ENCODE results near the gene MOGAT1. TPM values are rescaled to one million over a fixed set of nuclear protein-coding genes. Genes with fewer than 3 reads are reported as not detected.

Gene MOGAT1
- total RNA-seq, 1 experiment from 2014 or later: not detected

GRCh38 chr2:222622910-222623309, 48.5 kb upstream of the MOGAT1 start:
- Histone ChIP-seq H3K4me1 (ENCODE audit: insufficient read depth, low read length) (no peaks in the 10 kb centered on the region), H3K79me1 (ENCODE audit: insufficient read depth, low read depth, low read length, poor library complexity, severe bottlenecking) (no peaks in the 10 kb centered on the region), H2BK5ac (ENCODE audit: insufficient read length, low read length) (no peak overlapping the region), H3K18ac (ENCODE audit: insufficient read length, low read depth, low read length) (no peak overlapping the region), H3T11ph (ENCODE audit: low read length) (no peak overlapping the region), H2BK12ac (ENCODE audit: insufficient read length, low read depth, low read length) (no peak overlapping the region), H2BK20ac (ENCODE audit: low read depth, low read length, poor library complexity, severe bottlenecking) (no peak overlapping the region), H3K23me2 (ENCODE audit: insufficient read length, low read depth, low read length, poor library complexity, severe bottlenecking) (no peaks in the 10 kb centered on the region), H2AK5ac (ENCODE audit: insufficient read length, low read length) (no peak overlapping the region), H3K9me3 (ENCODE audit: control insufficient read depth, low read depth, low read length) (no peaks in the 10 kb centered on the region), H2AFZ (ENCODE audit: low read length) (no peak overlapping the region), H4K8ac (replicated peaks; ENCODE audit: insufficient read length, low read depth, low read length) (no peak overlapping the region), H3K56ac (ENCODE audit: insufficient read length, low read depth, low read length) (no peak overlapping the region), H2BK15ac (ENCODE audit: low read depth, low read length) (no peak overlapping the region), H3K23ac (ENCODE audit: insufficient read length, low read depth, low read length) (no peak overlapping the region), H3K4ac (ENCODE audit: low read depth, low read length) (no peak overlapping the region), H4K91ac (ENCODE audit: insufficient read length, low read depth, low read length) (no peak overlapping the region), H4K20me1 (ENCODE audit: control insufficient read depth, insufficient read depth, insufficient read length) (no peaks in the 10 kb centered on the region), H4K5ac (ENCODE audit: insufficient read length, low read depth, low read length) (no peak overlapping the region), H3K4me2 (ENCODE audit: insufficient read depth, insufficient read length, low read length) (no peak overlapping the region), H2BK120ac (ENCODE audit: low read depth, low read length, poor library complexity, severe bottlenecking) (no peak overlapping the region), H3K14ac (ENCODE audit: insufficient read depth, low read length) (no peak overlapping the region), H3K27me3 (ENCODE audit: insufficient read depth, low read length) (no peaks in the 10 kb centered on the region), H3K79me2 (ENCODE audit: insufficient read depth, low read length) (no peaks in the 10 kb centered on the region), H3K9ac (ENCODE audit: extremely low read depth, insufficient read length, low read length) (no peak overlapping the region), H3K27ac (ENCODE audit: insufficient read length, low read depth, low read length) (no peak overlapping the region)
- H3K4me1 Mint-ChIP-seq: no peaks in the 10 kb centered on the region
- peaks cover 14 to 72% (median 59%) of the 10 kb centered on the region in 3 experiments; a peak in 6 of 7 replicates for H3K36me3 Mint-ChIP-seq (ENCODE audit: insufficient read depth in 1 of 3, low read depth in 3 of 3)
- TF ChIP-seq CTCF (conservative IDR thresholded peaks at IDR 0.05): no peak
- no peaks in the 10 kb centered on the region for H3K27me3 Mint-ChIP-seq (ENCODE audit: low read depth)
- H3K9me3 Mint-ChIP-seq: no peaks in the 10 kb centered on the region
- no peak overlapping the region for H3K27ac Mint-ChIP-seq
- no peak for DNase-seq
- H3K4me3 Mint-ChIP-seq: no peak overlapping the region
- no CpG with 5 or more reads among the region's 2 CpGs for WGBS (ENCODE audit: extremely low coverage, insufficient read length, low lambda C conversion rate)

All from H9 (cell line).